ENCODE measurements around the gene CCAR1. TPM values are rescaled to one million over a fixed set of nuclear protein-coding genes. Genes with fewer than 3 reads are reported as not detected.
"Not testable (repeated sequence)": the region's sequence is repeated elsewhere in the genome, so short reads cannot be mapped to it uniquely, and the experiment has no call there.

Gene CCAR1
- total RNA-seq, 2 donors from 2014 or later = 89.5 to 108 TPM

DNA sequence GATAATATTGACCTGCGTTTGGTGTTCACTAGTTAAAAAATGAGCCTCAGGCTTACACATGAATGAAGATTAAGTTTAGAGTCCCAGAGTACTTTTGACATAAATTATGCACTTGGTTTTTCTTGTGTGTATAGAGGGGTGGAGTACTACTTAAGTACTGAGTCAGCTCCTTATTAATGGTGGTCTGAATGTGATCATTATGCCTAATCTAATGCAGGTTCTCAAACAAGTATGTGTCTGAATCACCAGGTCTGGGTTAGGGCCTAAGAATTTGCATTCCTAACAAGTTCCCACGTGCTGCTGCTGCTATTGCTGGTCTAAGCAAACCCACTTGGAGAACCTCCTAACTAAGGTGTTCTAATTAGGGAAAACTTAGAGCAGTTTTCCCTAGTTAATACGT, 75.6 kb downstream of the CCAR1 start:
- WGBS, 2 experiments (ENCODE audit: insufficient coverage in 1 of 2, insufficient read length in 1 of 2) = 93% methylated on average over 3 of the region's 3 CpGs
- H3K4me3 Mint-ChIP-seq = no peak overlapping the region
- H3K9me3 Mint-ChIP-seq = no peaks in the 10 kb centered on the region
- peaks cover 48% of the 10 kb centered on the region for H3K36me3 Mint-ChIP-seq (ENCODE audit: low read depth)
- Histone ChIP-seq H3K36me3 (ENCODE audit: control insufficient read depth, insufficient read depth, low read length) (peaks cover 66% of the 10 kb centered on the region), H3K4me3 (ENCODE audit: low read length) (no peak overlapping the region), H3K27me3 (ENCODE audit: control insufficient read depth, insufficient read depth, low read length, poor library complexity, severe bottlenecking) (no peaks in the 10 kb centered on the region), H3K9ac (ENCODE audit: extremely low read depth, low read length, poor library complexity, severe bottlenecking) (no peak overlapping the region), H3K4me1 (ENCODE audit: control insufficient read depth, insufficient read depth, low read length) (no peaks in the 10 kb centered on the region), H3K27ac (ENCODE audit: low read depth, low read length) (no peak overlapping the region), H3K9me3 (ENCODE audit: control insufficient read depth, low read length) (no peaks in the 10 kb centered on the region)
- no peaks in the 10 kb centered on the region for H3K27me3 Mint-ChIP-seq (ENCODE audit: insufficient read depth)
- no peak for DNase-seq
- H3K4me1 Mint-ChIP-seq = no peaks in the 10 kb centered on the region
- TF ChIP-seq, protein P1, sequence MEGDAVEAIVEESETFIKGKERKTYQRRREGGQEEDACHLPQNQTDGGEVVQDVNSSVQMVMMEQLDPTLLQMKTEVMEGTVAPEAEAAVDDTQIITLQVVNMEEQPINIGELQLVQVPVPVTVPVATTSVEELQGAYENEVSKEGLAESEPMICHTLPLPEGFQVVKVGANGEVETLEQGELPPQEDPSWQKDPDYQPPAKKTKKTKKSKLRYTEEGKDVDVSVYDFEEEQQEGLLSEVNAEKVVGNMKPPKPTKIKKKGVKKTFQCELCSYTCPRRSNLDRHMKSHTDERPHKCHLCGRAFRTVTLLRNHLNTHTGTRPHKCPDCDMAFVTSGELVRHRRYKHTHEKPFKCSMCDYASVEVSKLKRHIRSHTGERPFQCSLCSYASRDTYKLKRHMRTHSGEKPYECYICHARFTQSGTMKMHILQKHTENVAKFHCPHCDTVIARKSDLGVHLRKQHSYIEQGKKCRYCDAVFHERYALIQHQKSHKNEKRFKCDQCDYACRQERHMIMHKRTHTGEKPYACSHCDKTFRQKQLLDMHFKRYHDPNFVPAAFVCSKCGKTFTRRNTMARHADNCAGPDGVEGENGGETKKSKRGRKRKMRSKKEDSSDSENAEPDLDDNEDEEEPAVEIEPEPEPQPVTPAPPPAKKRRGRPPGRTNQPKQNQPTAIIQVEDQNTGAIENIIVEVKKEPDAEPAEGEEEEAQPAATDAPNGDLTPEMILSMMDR (conservative IDR thresholded peaks at IDR 0.05) = no peak
- H3K27ac Mint-ChIP-seq = no peak overlapping the region

DNA sequence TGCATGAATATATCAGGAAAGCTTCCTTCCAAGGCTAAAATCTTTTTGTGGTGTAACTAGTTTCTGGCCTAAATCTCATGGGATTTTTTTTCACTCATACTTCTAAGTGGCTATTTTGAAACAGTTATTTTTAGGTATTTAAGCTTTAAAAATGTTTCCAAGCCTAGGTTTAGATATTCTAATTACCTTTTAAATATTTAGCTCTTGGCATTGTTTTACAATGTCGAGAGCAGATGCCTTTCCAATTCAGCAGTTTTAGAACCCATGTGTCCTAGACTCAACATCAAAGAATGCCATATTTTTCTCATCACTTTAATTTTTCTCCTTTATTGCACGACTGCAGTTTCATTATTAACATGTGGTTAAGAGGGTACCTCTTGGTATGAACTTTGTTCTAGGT, 79.2 kb downstream of the CCAR1 start:
- WGBS, 2 experiments (ENCODE audit: insufficient coverage in 1 of 2, insufficient read length in 1 of 2) = 88 to 99% methylated on average over 1 to 2 of the region's 2 CpGs

DNA sequence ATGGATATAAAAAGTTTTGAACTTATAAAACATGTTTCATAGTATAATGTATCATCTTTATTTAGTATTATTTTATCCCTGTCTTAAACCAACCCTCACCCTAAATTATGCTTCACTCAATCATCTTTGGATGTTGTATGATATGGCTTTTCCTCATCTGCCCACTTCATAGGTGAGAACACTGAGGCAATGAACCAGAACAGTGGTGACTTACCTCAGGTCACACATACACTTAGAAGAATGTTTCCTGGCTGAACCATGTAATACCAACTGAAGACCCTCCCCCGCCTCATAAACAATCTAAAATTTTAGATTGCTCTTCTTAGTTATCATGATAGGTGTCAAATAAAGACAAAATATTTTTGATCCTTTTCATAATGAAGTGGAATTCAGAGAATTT, 83.7 kb downstream of the CCAR1 start:
- DNase-seq = no peak
- Mint-ChIP-seq H3K4me3 (no peak overlapping the region), H3K27ac (no peak overlapping the region), H3K27me3 (ENCODE audit: insufficient read depth) (no peaks in the 10 kb centered on the region), H3K36me3 (ENCODE audit: low read depth) (peaks cover 3% of the 10 kb centered on the region), H3K9me3 (no peaks in the 10 kb centered on the region), H3K4me1 (no peaks in the 10 kb centered on the region)
- Histone ChIP-seq H3K27ac (ENCODE audit: low read depth, low read length) (no peak overlapping the region), H3K27me3 (ENCODE audit: control insufficient read depth, insufficient read depth, low read length, poor library complexity, severe bottlenecking) (no peaks in the 10 kb centered on the region), H3K9ac (ENCODE audit: extremely low read depth, low read length, poor library complexity, severe bottlenecking) (no peak overlapping the region), H3K4me1 (ENCODE audit: control insufficient read depth, insufficient read depth, low read length) (no peaks in the 10 kb centered on the region), H3K36me3 (ENCODE audit: control insufficient read depth, insufficient read depth, low read length) (no peaks in the 10 kb centered on the region), H3K9me3 (ENCODE audit: control insufficient read depth, low read length) (no peaks in the 10 kb centered on the region), H3K4me3 (ENCODE audit: low read length) (no peak overlapping the region)
- TF ChIP-seq, protein P1 (conservative IDR thresholded peaks at IDR 0.05) = no peak
- WGBS, 2 experiments (ENCODE audit: insufficient coverage in 1 of 2, insufficient read length in 1 of 2) = 88% methylated on average over 1 of the region's 1 CpG; no CpG with 5 or more reads in 1 of the 2 experiments

More for the DNA sequence above, 79.2 kb downstream of the CCAR1 start:
- Mint-ChIP-seq H3K36me3 (ENCODE audit: low read depth) (peaks cover 29% of the 10 kb centered on the region), H3K27ac (no peak overlapping the region), H3K27me3 (ENCODE audit: insufficient read depth) (no peaks in the 10 kb centered on the region), H3K4me3 (no peak overlapping the region), H3K4me1 (no peaks in the 10 kb centered on the region), H3K9me3 (no peaks in the 10 kb centered on the region)
- H3K27me3 ChIP-seq (ENCODE audit: control insufficient read depth, insufficient read depth, low read length, poor library complexity, severe bottlenecking) = no peaks in the 10 kb centered on the region
- H3K36me3 ChIP-seq (ENCODE audit: control insufficient read depth, insufficient read depth, low read length) = peaks cover 30% of the 10 kb centered on the region
- DNase-seq = no peak
- H3K4me3 ChIP-seq (ENCODE audit: low read length) = no peak overlapping the region
- H3K9ac ChIP-seq (ENCODE audit: extremely low read depth, low read length, poor library complexity, severe bottlenecking) = no peak overlapping the region
- TF ChIP-seq, protein P1 (conservative IDR thresholded peaks at IDR 0.05) = no peak
- H3K9me3 ChIP-seq (ENCODE audit: control insufficient read depth, low read length) = no peaks in the 10 kb centered on the region
- H3K27ac ChIP-seq (ENCODE audit: low read depth, low read length) = no peak overlapping the region
- H3K4me1 ChIP-seq (ENCODE audit: control insufficient read depth, insufficient read depth, low read length) = no peaks in the 10 kb centered on the region

DNA sequence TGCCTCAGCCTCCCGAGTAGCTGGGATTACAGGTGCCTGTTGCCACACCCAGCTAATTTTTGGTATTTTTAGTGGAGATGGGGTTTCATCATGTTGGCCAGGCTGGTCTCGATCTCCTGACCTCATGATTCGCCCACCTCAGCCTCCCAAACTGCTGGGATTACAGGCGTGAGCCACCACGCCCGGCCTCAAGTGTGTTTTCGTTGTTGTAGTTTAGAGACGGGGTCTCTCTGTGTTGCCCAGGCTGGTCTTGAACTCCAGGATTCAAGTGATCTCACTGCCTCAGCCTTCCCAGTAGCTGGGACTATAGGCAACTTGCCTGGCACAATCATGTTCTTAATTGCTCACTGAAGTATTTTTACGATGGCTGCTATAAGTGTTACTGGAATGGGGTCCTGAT, 89.8 kb downstream of the CCAR1 start:
- not testable (repeated sequence) for H3K27me3 ChIP-seq (ENCODE audit: control insufficient read depth, insufficient read depth, low read length, poor library complexity, severe bottlenecking); H3K4me1 Mint-ChIP-seq; H3K4me3 Mint-ChIP-seq; H3K4me3 ChIP-seq (ENCODE audit: low read length); H3K9ac ChIP-seq (ENCODE audit: extremely low read depth, low read length, poor library complexity, severe bottlenecking); H3K9me3 Mint-ChIP-seq; H3K36me3 Mint-ChIP-seq (ENCODE audit: low read depth); DNase-seq; H3K9me3 ChIP-seq (ENCODE audit: control insufficient read depth, low read length); H3K27ac ChIP-seq (ENCODE audit: low read depth, low read length); H3K27me3 Mint-ChIP-seq (ENCODE audit: insufficient read depth); H3K4me1 ChIP-seq (ENCODE audit: control insufficient read depth, insufficient read depth, low read length); H3K36me3 ChIP-seq (ENCODE audit: control insufficient read depth, insufficient read depth, low read length); H3K27ac Mint-ChIP-seq
- WGBS, 2 experiments (ENCODE audit: insufficient coverage in 1 of 2, insufficient read length in 1 of 2) = 94 to 96% methylated on average over 9 of the region's 9 CpGs

Data from endodermal cell (in vitro differentiated cells).